Skin of body (tissue), 2 donors: Measurements from ENCODE around the gene ELK1. TPM values are rescaled to one million over a fixed set of nuclear protein-coding genes. Genes with fewer than 3 reads are reported as not detected.

Experiments used
- DNase-seq: peaks from one replicate; lab custom pipeline; 2025; lab: John Stamatoyannopoulos, UW
- total RNA-seq: library from RNA; depleted of rRNA; stranded (reverse); fragments of >200 nt; gene quantifications from one replicate; pipeline ENCODE4 v1.2.3, GENCODE V29; 2014

Gene ELK1
- total RNA-seq, 1 donor from 2014 or later: 8.2 TPM

DNA sequence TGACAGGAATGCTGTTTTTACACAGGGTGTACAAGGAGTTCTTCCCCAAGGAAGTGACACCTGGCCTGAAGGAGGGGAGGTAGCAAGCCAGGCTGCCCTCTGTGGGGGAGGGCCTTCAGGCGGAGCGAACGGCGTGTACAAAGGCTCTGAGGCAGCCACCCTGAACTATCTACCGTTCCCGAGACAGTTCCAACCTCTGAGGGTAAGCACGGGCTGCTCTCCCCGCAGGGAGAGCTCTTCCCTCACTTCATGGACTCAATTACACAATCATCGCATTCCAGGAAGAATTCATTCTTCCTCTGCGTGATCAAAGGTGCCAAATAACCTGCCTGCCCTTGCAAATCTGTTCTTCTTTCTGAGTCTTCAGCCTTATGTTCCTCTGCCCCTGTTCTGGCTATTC is 4.8 kb downstream of the ELK1 start:
- no peak for DNase-seq

DNA sequence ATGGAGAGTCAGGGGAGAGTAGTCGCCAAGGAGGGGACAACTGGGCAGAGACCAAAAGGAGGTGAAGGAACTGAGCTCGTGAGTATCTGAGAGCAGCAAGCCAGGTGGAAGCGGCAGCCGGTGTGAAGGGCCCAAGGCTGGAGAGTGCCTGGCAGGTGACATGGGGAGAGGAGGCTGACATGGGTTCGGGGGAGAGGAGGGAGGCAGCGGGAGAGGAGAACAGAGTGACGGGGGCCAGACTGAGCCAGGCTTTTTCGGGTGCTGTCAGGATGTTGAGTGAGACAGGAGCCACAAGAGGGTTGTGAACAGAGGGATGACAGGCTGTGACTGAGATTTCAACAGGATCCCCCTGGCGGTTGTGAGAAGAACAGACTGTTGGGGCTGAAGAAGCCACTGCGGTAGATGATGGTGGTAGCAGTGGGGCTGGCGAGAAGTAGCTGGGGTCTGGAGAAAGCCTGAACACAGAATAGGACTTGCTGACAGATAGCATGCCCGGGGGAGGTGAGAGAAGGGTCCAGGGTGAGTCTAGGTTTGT is 5.7 kb downstream of the ELK1 start:
- DNase-seq: no peak

DNA sequence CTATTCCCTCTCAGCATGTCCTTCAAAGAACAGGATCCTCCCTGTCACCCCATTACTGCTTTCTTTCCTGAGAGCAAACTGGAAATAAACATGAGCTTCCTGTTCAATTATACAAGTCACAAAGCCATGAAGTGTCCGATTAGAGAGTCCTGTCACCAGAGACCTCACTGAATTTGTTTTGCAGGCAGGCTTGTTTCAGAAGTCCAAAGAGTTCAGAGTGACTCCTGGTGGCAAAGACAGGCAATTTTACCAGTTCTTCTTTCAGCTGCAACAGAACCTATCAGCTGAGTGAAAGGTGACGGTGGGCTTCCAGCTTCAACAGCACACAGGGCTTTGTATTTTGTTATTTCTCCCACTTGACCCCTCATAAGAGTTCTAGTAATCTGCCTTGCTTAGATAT is 6.4 kb downstream of the ELK1 start:
- peak; percentile 1 for DNase-seq

- DNase-seq: no peak
Observed at GRCh38 chrX:47638816-47639215, 11.5 kb downstream of the ELK1 start.

- DNase-seq: no peak
Observed at GRCh38 chrX:47637546-47638195, 12.7 kb downstream of the ELK1 start.

DNA sequence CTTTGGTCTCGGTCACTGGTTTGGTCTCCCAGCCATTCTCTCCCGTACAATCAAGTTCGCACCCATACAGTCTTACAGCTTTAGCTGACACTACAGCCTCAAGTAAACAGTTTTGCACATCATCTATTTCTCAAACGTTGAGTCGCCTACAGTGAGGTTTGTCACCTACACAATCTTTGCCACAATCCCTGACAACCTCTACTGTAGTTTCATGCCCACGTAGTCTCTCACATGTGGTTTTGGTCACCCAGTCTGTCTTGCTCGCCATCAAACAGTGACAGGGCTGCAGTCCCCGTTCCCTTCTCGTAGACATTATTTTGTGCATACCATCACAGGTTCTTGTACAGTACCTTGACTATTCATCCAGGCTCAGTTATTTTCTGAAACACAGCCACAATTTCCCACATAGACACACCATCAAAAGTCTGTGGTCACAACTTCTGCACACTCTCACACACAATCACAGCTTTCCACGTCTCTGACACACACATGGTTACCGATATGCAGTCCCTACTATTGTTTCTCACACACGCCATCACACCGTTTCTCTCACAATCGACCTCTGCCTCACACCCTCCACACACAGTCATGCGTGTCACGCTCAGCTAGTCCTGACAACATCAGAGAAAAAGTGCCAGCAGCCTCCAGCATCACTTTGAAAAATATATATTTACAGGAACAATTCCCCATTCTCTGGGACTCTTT is 15.3 kb downstream of the ELK1 start:
- DNase-seq: no peak

GRCh38 chrX:47633689-47634590 is 16.4 kb downstream of the ELK1 start:
- DNase-seq: no peak

DNA sequence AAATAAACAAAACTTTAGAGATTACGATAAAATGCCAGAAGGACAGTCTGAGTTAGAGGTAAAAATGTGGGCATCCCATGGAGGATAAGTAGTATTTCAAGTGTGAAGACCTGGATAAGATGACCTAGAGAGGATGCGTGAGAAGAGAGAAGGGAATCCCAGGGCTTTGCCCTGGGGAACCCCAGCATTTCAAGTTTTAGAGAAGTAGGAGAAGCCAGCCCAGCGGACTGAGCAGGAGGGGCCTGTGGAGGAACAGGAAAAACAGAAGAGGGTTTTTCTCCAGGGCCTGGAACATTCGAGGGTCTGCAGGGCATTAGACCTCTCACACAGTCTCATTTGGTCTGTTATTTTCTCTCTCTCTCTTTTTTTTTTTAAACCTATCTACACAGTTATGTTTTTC is 17.7 kb downstream of the ELK1 start:
- DNase-seq: no peak

GRCh38 chrX:47631676-47632075 is 18.7 kb downstream of the ELK1 start:
- DNase-seq: no peak

GRCh38 chrX:47629419-47630200 is 20.8 kb downstream of the ELK1 start, which contains the start of gene CFP:
Gene CFP, minus strand, starts transcription at chrX:47629930. Its CDS starts 86 bp downstream, at chrX:47629844.
- no peak for DNase-seq

- no peak for DNase-seq
Observed at GRCh38 chrX:47628982-47629381, 21.4 kb downstream of the ELK1 start.

- DNase-seq: no peak
Observed at GRCh38 chrX:47625365-47625764, 25.0 kb downstream of the ELK1 start.

DNA sequence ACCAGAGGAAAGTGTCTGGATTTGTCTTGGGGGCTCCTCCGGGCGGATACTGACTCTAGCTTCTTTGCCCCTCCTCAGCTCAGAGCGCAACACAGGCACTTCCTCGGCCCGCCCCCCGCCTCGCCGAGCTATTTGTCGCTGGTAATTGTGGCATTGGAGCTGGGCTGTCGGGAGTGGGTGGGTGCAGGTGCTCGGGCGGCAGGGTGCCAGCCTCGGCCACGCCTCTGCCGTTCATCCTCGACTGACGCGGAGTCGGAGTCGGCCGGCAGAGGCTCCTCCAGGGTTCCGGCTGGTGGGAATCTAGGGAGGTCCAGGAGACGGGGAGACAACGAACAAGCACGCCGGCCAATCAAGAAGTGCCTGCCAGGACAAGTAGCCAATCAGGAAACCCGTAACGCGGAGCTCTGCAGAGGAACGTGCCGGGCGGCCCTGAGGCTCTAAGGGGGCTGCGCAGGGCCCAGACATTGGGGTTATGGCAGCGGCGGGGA is 26.8 kb downstream of the ELK1 start:
- DNase-seq: peak; percentile 1

- no peak for DNase-seq
Observed at GRCh38 chrX:47621851-47622250, 28.5 kb downstream of the ELK1 start.

DNA sequence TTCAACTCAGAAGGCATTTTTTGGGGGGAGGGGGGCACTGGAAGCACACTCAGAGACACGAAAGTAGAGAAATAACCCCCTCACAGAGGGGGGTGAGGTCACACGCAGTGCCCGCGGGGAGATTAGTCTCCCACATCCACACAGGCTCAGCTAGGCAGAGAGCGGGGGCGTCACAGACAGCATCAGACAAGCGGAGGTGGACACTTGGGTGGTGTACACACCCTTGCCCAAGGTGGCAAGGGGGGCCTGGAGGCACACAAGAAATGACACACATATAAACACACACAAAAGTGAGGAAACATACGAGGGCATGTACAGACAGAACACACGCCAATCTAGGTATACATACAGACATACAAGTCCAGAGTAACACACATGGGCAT is 30.1 kb downstream of the ELK1 start:
- no peak for DNase-seq

DNA sequence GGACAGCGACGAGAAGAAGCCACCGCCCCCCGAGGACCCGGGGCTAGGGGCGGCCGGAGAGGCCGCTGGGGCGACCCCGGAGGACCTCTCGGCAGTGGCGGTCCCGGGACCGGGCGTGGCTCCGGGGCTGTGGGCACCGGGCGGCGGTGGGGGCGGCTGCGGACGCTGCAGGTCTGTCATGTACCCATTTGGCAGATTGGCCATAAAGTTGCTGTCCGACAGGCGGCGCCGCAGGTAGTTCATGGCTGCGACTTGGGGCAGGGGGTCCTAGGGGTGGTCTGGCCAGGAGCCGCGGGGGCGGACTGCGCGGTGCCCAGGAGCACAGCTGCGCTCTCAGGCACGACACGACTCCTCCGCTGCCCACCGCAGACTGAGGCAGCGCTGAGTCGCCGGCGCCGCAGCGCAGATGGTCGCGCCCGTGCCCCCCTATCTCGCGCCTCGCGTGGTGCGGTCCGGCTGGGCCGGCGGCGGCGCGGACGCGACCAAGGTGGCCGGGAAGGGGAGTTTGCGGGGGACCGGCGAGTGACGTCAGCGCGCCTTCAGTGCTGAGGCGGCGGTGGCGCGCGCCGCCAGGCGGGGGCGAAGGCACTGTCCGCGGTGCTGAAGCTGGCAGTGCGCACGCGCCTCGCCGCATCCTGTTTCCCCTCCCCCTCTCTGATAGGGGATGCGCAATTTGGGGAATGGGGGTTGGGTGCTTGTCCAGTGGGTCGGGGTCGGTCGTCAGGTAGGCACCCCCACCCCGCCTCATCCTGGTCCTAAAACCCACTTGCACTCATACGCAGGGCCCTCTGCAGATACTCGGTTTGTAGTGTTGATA is 30.7 kb downstream of the ELK1 start, which contains the start of gene SYN1:
Gene SYN1 (minus strand): TSS at position 372 of the 817 bp plus-strand sequence. CDS start 129 bp downstream, at position 243.
- peak; percentile 66 for DNase-seq

DNA sequence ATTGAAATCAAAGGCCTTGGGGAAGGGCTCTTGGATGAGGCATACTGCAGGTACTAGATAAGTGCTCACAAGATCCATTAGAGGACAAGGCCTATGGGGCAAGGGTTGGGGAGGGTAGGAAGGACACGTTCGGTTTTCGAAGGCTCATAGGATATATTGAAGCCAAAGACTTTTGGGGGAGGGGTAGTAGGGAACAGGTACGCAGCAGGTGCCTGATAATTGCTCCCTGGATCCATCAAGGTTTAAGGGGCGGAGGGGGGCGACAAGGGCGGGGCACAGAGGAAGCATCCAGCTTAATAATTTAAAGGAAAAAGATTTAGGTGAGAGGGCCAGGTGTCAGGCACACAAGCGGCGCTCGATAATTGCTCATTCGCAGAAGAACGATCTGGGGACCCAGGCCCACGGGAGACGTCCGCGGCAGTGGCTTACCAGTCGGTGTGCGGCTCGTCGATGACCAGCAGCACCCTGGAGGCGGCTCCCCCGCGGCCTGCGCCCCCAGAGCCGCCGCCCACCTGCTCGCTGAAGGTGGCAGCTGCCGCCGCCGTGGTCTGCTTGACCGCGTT is 31.4 kb downstream of the ELK1 start:
- no peak for DNase-seq

DNA sequence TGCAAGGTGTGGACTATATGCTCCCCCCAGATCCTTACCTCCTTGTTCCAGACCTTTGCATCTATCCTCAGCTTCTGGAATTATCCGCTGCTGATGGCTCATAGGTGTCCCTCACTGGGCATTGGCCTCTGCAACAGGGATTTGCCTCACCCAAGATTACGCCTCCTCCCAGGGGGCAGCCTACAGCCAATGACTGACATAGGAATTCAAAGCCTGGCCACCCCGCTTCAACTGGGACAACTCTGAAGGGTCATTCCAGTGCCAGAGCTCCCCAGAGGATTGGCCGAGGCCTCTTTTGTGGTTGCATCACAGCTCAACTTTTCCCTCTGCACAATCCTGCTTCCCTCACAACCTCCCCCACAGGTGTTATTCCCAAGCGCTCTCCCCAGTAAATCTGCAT is 35.7 kb downstream of the ELK1 start:
- DNase-seq: no peak

GRCh38 chrX:47613082-47613481 is 37.3 kb downstream of the ELK1 start:
- DNase-seq: no peak

GRCh38 chrX:47612418-47612817 is 37.9 kb downstream of the ELK1 start:
- DNase-seq: no peak
